HepG2 (cell line): ENCODE data around the gene FAM222B. TPM values are rescaled to one million over a fixed set of nuclear protein-coding genes. Genes with fewer than 3 reads are reported as not detected.

Experiments
- ELF4 ChIP-seq: sonication (generic); formaldehyde crosslinking; IDR thresholded peaks from 2 replicates; pipeline ENCODE4 v1.5.0; 2020; ENCODE audit warnings: missing genetic modification reagents, mild to moderate bottlenecking, moderate library complexity, borderline replicate concordance
- ETV5 ChIP-seq: IDR thresholded peaks from 2 replicates; pipeline ENCODE4 v1.6.1; 2018; ENCODE audit warnings: missing biosample characterization, missing genetic modification reagents, inconsistent platforms, borderline replicate concordance
- NFE2L1 ChIP-seq: sonication (generic); formaldehyde crosslinking; IDR thresholded peaks from 2 replicates; pipeline ENCODE4 v1.4.0; 2020; ENCODE audit warnings: missing genetic modification reagents, mild to moderate bottlenecking, borderline replicate concordance
- NR2F1 ChIP-seq, 2 experiments: fragments of 450-650 bp in 1 of 2; formaldehyde crosslinking in 1 of 2; IDR thresholded peaks; 2 replicates each; pipeline versions ENCODE4 v1.5.0 to v1.6.1; 2016 to 2020; ENCODE audit warnings: mild to moderate bottlenecking in 1 of 2, missing compliant biosample characterization in 1 of 2, missing genetic modification reagents in 1 of 2, moderate library complexity in 1 of 2
- RBAK ChIP-seq: sonication (generic); formaldehyde crosslinking; IDR thresholded peaks from 2 replicates; pipeline ENCODE4 v1.5.1; 2020; ENCODE audit warnings: mild to moderate bottlenecking, missing genetic modification reagents
- SIN3B ChIP-seq: fragments of 150-350 bp; IDR thresholded peaks from 2 replicates; pipeline ENCODE4 v1.6.1; 2014; ENCODE audit warnings: low read length
- TMF1 ChIP-seq: sonication (generic); formaldehyde crosslinking; IDR thresholded peaks from 2 replicates; pipeline ENCODE4 v1.8.1; 2022; ENCODE audit warnings: low read depth, missing genetic modification reagents
- ZFP36 ChIP-seq: fragments of 150-350 bp; IDR thresholded peaks from 2 replicates; pipeline ENCODE4 v1.6.1; 2018; ENCODE audit warnings: borderline replicate concordance, low read length, low read depth; ENCODE audit not compliant: partially characterized antibody
- ZNF138 ChIP-seq: sonication (generic); formaldehyde crosslinking; IDR thresholded peaks from 2 replicates; pipeline ENCODE4 v1.5.0; 2020; ENCODE audit warnings: mild to moderate bottlenecking, low read depth, missing genetic modification reagents
- ZNF263 ChIP-seq: sonication (generic); formaldehyde crosslinking; IDR thresholded peaks from 2 replicates; pipeline ENCODE4 v1.4.0; 2020; ENCODE audit warnings: missing genetic modification reagents
- ZNF296 ChIP-seq: sonication (generic); formaldehyde crosslinking; conservative IDR thresholded peaks from 2 replicates; pipeline ENCODE4 v1.5.0; 2020; ENCODE audit warnings: mild to moderate bottlenecking, missing genetic modification reagents
- ZNF619 ChIP-seq: sonication (generic); formaldehyde crosslinking; IDR thresholded peaks from 2 replicates; pipeline ENCODE4 v1.4.0; 2020; ENCODE audit warnings: mild to moderate bottlenecking, missing genetic modification reagents
- ZNF777 ChIP-seq: sonication (generic); formaldehyde crosslinking; IDR thresholded peaks from 2 replicates; pipeline ENCODE4 v1.4.0; 2020; ENCODE audit warnings: missing genetic modification reagents
- ZZZ3 ChIP-seq: sonication (generic); formaldehyde crosslinking; IDR thresholded peaks from 2 replicates; pipeline ENCODE4 v1.4.0; 2020; ENCODE audit warnings: missing genetic modification reagents, mild to moderate bottlenecking, borderline replicate concordance
- polyA plus RNA-seq, 8 experiments: library from polyadenylated mRNA; depleted of rRNA in 3 of 8; stranded (reverse) in 7 of 8; unstranded in 1 of 8; fragments of >200 nt; fragmentation: Illumina TruSeq in 4 of 8; extraction: Trizol in 4 of 8; gene quantifications; 2 replicates each; pipeline versions ENCODE4 v1.2.1 to v1.2.3, GENCODE V29; 2011 to 2016; ENCODE audit warnings: low read depth in 4 of 8, missing spikeins in 1 of 8, mixed read lengths in 1 of 8; ENCODE audit not compliant: insufficient read depth in 1 of 8
- total RNA-seq, 5 experiments: library from RNA; depleted of rRNA; stranded (reverse); fragments of >200 nt; fragmentation: Illumina TruSeq; extraction: Trizol; gene quantifications; 2 replicates each; pipeline ENCODE4 v1.2.3, GENCODE V29; 2016; ENCODE audit warnings: low read depth in 1 of 5
- TF ChIP-seq, protein P1 (sequence below): IDR thresholded peaks from 2 replicates; pipeline ENCODE4 v1.6.1; 2018; ENCODE audit warnings: missing genetic modification reagents
- TF ChIP-seq, protein P2 (sequence below): sonication (generic); formaldehyde crosslinking; IDR thresholded peaks from 2 replicates; pipeline ENCODE4 v1.5.1; 2020; ENCODE audit warnings: missing genetic modification reagents, mild to moderate bottlenecking, borderline replicate concordance
- TF ChIP-seq, protein P3 (sequence below): sonication (generic); formaldehyde crosslinking; IDR thresholded peaks from 2 replicates; pipeline ENCODE4 v1.4.0; 2020; ENCODE audit warnings: missing genetic modification reagents
- TF ChIP-seq, protein P4 (sequence below): sonication (generic); formaldehyde crosslinking; IDR thresholded peaks from 2 replicates; pipeline ENCODE4 v1.4.0; 2020; ENCODE audit warnings: missing genetic modification reagents
- TF ChIP-seq, protein P5 (sequence below): IDR thresholded peaks from 2 replicates; pipeline ENCODE4 v1.6.1; 2016

FAM222B gene
- total and polyA plus RNA-seq, 2 of the 13 experiments (the other 11 are each of a cell fraction or from before 2014, with no cell fraction given), result 3.5 to 7.3 TPM

DNA sequence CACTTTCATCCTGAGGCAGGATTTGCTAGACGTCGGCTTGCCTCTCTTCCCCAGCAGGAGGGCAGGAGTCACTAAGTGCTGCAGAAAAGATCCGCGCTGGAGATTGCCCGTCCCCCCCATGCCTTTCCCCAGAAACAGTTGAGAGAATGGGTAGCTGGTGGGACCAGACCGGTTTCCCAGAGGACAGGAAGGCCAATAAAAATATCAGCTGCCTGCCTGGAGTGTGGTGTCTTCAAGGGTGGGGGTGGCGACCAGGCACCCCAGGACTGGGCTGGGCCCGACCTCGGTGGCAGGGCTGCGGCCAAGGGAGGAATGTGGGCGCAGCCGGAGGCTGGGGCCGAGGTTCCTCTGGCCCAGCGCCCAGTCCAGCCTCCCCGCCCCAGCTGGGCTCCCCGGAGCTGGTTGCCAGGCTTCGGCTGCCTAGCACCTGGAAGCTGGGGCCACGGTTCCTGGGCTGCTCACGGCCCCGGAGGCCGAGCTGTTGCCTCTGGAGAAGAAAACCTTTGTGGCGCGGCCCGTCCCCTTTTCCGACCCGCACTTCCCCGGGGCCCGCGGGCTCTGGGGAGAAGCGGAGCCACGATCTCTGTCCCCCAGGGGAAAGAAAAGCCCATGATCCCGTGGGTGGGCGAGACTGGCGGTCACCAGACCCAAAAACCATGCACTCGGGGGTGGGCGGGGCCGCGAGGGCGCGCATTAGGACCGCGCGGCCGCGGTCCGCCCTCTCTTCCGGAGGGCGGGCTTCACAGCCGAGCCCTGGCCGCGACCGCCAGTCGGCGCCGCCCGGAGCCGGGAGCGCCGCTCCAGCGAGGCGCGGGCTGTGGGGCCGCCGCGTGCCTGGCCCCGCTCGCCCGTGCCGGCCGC is 99.1 kb downstream of the FAM222B start, which contains the start of gene TRAF4 (continued):
- TF ChIP-seq, protein P1, sequence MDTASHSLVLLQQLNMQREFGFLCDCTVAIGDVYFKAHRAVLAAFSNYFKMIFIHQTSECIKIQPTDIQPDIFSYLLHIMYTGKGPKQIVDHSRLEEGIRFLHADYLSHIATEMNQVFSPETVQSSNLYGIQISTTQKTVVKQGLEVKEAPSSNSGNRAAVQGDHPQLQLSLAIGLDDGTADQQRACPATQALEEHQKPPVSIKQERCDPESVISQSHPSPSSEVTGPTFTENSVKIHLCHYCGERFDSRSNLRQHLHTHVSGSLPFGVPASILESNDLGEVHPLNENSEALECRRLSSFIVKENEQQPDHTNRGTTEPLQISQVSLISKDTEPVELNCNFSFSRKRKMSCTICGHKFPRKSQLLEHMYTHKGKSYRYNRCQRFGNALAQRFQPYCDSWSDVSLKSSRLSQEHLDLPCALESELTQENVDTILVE, result 0 out of 2 replicates have a peak, but pooled peaks have one; percentile 10
- TF ChIP-seq, protein P2, sequence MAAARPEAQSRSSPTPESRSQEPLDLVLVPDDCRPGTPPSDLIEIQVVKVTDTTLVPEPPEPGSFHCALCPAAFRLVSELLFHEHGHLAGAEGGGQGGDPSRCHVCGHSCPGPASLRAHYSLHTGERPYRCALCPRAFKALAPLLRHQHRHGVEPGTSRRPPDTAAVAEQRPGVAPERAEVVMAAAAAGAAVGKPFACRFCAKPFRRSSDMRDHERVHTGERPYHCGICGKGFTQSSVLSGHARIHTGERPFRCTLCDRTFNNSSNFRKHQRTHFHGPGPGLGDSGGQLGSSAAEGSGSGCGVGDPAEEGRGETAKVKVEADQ (CRISPR knock-in tag), result no peak; the same call in 1 of the 2 replicates
- TF ChIP-seq, protein P3, sequence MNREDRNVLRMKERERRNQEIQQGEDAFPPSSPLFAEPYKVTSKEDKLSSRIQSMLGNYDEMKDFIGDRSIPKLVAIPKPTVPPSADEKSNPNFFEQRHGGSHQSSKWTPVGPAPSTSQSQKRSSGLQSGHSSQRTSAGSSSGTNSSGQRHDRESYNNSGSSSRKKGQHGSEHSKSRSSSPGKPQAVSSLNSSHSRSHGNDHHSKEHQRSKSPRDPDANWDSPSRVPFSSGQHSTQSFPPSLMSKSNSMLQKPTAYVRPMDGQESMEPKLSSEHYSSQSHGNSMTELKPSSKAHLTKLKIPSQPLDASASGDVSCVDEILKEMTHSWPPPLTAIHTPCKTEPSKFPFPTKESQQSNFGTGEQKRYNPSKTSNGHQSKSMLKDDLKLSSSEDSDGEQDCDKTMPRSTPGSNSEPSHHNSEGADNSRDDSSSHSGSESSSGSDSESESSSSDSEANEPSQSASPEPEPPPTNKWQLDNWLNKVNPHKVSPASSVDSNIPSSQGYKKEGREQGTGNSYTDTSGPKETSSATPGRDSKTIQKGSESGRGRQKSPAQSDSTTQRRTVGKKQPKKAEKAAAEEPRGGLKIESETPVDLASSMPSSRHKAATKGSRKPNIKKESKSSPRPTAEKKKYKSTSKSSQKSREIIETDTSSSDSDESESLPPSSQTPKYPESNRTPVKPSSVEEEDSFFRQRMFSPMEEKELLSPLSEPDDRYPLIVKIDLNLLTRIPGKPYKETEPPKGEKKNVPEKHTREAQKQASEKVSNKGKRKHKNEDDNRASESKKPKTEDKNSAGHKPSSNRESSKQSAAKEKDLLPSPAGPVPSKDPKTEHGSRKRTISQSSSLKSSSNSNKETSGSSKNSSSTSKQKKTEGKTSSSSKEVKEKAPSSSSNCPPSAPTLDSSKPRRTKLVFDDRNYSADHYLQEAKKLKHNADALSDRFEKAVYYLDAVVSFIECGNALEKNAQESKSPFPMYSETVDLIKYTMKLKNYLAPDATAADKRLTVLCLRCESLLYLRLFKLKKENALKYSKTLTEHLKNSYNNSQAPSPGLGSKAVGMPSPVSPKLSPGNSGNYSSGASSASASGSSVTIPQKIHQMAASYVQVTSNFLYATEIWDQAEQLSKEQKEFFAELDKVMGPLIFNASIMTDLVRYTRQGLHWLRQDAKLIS (CRISPR knock-in tag), result no peak
- TF ChIP-seq SIN3B, result no peak
- TF ChIP-seq, protein P4, sequence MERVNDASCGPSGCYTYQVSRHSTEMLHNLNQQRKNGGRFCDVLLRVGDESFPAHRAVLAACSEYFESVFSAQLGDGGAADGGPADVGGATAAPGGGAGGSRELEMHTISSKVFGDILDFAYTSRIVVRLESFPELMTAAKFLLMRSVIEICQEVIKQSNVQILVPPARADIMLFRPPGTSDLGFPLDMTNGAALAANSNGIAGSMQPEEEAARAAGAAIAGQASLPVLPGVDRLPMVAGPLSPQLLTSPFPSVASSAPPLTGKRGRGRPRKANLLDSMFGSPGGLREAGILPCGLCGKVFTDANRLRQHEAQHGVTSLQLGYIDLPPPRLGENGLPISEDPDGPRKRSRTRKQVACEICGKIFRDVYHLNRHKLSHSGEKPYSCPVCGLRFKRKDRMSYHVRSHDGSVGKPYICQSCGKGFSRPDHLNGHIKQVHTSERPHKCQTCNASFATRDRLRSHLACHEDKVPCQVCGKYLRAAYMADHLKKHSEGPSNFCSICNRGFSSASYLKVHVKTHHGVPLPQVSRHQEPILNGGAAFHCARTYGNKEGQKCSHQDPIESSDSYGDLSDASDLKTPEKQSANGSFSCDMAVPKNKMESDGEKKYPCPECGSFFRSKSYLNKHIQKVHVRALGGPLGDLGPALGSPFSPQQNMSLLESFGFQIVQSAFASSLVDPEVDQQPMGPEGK (CRISPR knock-in tag), result peak; percentile 79; the same call in 1 of the 2 replicates
- no peak for TF ChIP-seq TMF1 (CRISPR knock-in tag)
- TF ChIP-seq ZNF777, result peak; percentile 39; the same call in 1 of the 2 replicates
- TF ChIP-seq ZNF296 (CRISPR knock-in tag), result no peak; the same call in 1 of the 2 replicates
- no peak for TF ChIP-seq ZFP36
- no peak for TF ChIP-seq ZNF138 (CRISPR knock-in tag)
- no peak for TF ChIP-seq ZZZ3 (CRISPR knock-in tag)
- TF ChIP-seq, protein P5, sequence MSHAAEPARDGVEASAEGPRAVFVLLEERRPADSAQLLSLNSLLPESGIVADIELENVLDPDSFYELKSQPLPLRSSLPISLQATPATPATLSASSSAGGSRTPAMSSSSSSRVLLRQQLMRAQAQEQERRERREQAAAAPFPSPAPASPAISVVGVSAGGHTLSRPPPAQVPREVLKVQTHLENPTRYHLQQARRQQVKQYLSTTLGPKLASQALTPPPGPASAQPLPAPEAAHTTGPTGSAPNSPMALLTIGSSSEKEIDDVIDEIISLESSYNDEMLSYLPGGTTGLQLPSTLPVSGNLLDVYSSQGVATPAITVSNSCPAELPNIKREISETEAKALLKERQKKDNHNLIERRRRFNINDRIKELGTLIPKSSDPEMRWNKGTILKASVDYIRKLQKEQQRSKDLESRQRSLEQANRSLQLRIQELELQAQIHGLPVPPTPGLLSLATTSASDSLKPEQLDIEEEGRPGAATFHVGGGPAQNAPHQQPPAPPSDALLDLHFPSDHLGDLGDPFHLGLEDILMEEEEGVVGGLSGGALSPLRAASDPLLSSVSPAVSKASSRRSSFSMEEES (CRISPR knock-in tag), result no peak
- TF ChIP-seq NR2F1 (CRISPR knock-in tag; IDR thresholded peaks at IDR 0.05), result no peak; a peak in 1 of 4 replicates
- TF ChIP-seq RBAK, result no peak
- TF ChIP-seq ZNF619 (CRISPR knock-in tag), result 0 out of 2 replicates have a peak, but pooled peaks have one; percentile 37
- TF ChIP-seq ZNF263 (CRISPR knock-in tag), result peak; percentile 20; the same call in 1 of the 2 replicates
- TF ChIP-seq ELF4 (CRISPR knock-in tag), result no peak
- TF ChIP-seq ETV5, result peak; percentile 7; the same call in 1 of the 2 replicates
- TF ChIP-seq NFE2L1, result no peak
